Thymus (tissue), 11 donors: ENCODE results near the gene OXLD1. TPM values are rescaled to one million over a fixed set of nuclear protein-coding genes. Genes with fewer than 3 reads are reported as not detected.

Experiments
- DNase-seq, 9 donors: peaks; one replicate each; pipeline ENCODE4 v3.0.0-alpha.2; 2013; ENCODE audit warnings: low spot score in 9 of 9, low read depth in 6 of 9, missing footprints in 1 of 9
- H3K27ac ChIP-seq, 2 donors: one replicate each; pipeline ENCODE4 v1.5.1; 2013; ENCODE audit warnings: control low read depth in 1 of 2, low read depth in 1 of 2, low read length in 1 of 2, mild to moderate bottlenecking in 1 of 2, moderate library complexity in 1 of 2
- H3K27me3 ChIP-seq, 2 donors: one replicate each; pipeline ENCODE4 v1.5.1; 2013; ENCODE audit warnings: low read length in 1 of 2; ENCODE audit not compliant: control insufficient read depth in 2 of 2, insufficient read depth in 1 of 2
- H3K36me3 ChIP-seq, 2 donors: one replicate each; pipeline ENCODE4 v1.5.1; 2013; ENCODE audit warnings: low read length in 1 of 2, mild to moderate bottlenecking in 1 of 2, moderate library complexity in 1 of 2; ENCODE audit not compliant: control insufficient read depth in 2 of 2, insufficient read depth in 2 of 2
- H3K4me1 ChIP-seq, 2 donors: one replicate each; pipeline ENCODE4 v1.5.1; 2013; ENCODE audit warnings: low read length in 2 of 2; ENCODE audit not compliant: control insufficient read depth in 2 of 2, insufficient read depth in 2 of 2
- H3K4me3 ChIP-seq, 2 donors: one replicate each; pipeline ENCODE4 v1.5.1; 2013; ENCODE audit warnings: low read length in 2 of 2, control low read depth in 1 of 2, mild to moderate bottlenecking in 1 of 2
- H3K9me3 ChIP-seq, 2 donors: one replicate each; pipeline ENCODE4 v1.5.1; 2013; ENCODE audit warnings: low read length in 1 of 2, mild to moderate bottlenecking in 1 of 2; ENCODE audit not compliant: control insufficient read depth in 2 of 2, insufficient read depth in 1 of 2
- WGBS: extraction: QIAGEN DNeasy Blood & Tissue Kit; methylation state at CpG from one replicate; pipeline ENCODE4 v1.1.7; 2013; 5-methylcytosine and 5-hydroxymethylcytosine counted together
- polyA plus RNA-seq: library from polyadenylated mRNA; stranded (reverse); fragments of 200-250 nt; gene quantifications from one replicate; pipeline ENCODE4 v1.2.3, GENCODE V29; 2013
- total RNA-seq: library from RNA; stranded (reverse); fragments of 120-200 nt; gene quantifications from one replicate; pipeline ENCODE4 v1.2.4, GENCODE V29; 2013
- donor health status: healthy.

The OXLD1 gene
- total and polyA plus RNA-seq, 2 donors: 60.9 to 83.0 TPM

DNA sequence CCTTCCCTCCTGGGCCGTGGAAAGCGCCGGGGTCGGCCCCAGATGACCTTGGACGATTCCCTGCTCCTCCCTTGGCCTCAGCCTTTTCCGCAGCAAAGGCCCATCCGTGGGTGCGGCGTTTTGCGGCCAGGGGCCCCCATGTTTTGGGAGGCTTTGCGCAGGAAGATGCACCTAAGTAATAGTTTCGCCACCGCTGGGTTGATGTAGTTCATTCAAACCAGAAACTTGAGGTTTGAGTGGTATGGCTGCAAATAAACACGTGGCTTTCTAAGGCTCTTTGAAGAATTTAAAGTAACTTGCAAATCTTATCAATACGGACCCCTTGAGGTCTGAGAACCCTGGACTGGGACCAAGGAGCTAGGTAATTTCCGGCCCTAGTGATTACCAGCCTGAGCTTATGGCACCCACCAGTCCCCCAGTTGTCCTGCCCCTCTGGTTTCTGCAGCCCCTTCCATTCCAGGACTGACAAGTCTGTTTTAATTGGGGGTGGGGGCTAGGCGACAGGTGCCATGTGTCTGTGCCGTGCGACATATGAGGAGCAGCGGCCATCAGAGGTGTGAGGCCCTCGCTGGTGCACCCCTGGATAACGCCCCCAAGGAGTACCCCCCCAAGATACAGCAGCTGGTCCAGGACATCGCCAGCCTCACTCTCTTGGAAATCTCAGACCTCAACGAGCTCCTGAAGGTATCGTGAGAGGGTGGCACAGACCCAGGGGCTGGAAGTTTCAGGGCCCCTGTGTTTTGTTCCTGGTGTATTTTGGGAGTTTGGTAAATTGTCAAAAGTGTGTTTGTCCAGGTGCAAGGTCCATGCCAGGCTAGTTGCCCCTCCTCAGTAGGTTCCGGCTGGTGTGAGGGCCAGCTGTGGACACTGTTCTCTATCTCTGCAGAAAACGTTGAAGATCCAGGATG, 37.6 kb upstream of the OXLD1 start:
- WGBS: 38% methylated on average over 27 of the region's 27 CpGs
- peaks cover 55 to 60% of the 10 kb centered on the region in 2 donors for H3K36me3 ChIP-seq
- DNase-seq: peak in 1 of 9 donors; percentile 29

DNA sequence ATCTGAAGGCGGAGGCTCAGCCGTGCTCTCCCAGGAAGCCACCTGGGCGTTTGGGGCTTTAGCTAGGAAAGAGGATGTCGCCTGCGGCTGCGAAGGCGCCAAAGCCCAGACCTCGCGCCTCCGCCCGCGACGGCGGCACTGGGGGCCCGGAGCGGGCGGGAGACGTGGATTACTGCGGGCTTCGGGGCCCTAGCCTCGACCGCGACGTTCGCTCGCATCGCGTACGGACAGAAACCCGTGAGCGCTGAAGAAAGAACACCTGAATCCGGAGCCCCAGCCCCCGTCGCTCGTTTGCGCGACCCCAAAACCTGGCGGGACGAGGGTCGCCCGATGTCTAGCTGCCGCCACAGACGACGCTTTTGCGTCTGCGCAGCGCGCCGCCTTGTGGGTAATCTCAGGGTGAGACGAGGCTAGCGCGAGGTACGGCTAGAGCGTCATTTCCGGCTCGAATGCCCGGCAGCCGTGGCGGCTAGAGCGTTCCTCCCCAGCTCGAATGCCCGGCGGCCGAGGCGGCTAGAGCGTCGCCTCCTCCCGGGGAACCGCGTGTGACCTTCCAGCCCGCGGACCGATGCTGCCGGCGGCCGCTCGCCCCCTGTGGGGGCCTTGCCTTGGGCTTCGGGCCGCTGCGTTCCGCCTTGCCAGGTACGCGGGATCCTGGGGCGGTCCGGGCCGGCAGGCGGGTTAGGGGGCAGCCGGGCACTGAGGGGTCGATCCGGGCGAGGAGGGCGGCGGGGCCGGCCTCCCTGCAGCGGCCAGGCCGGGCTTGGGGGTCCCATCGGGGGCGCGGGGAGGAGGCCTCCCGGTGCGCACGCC, 36.7 kb upstream of the OXLD1 start, which contains the start of gene MRPL12:
TSS of gene MRPL12 (plus strand) at position 434 of the 813 bp plus-strand sequence. CDS start at position 569, 135 bp downstream.
- Histone ChIP-seq H3K4me1 (peaks cover 18 to 30% of the 10 kb centered on the region in 2 donors), H3K27me3 (no peaks in the 10 kb centered on the region), H3K4me3 (peak within 1 kb of the TSS; percentile 92 to 96), H3K9me3 (no peaks in the 10 kb centered on the region), H3K27ac (peak within 1 kb of the TSS; percentile 92 to 94), H3K36me3 (peaks cover 58 to 65% of the 10 kb centered on the region in 2 donors)
- peak; percentile 79 to 95 (median 91) for DNase-seq
- WGBS: under 1% methylated on average over 102 of the region's 102 CpGs

More for the DNA sequence above, 37.6 kb upstream of the OXLD1 start:
- no peaks in the 10 kb centered on the region for H3K9me3 ChIP-seq
- peak overlapping the region; percentile 92 to 96 for H3K4me3 ChIP-seq
- peak overlapping the region in 1 of 2 donors; percentile 80 for H3K27ac ChIP-seq
- H3K4me1 ChIP-seq: peaks cover 18 to 30% of the 10 kb centered on the region in 2 donors
- no peaks in the 10 kb centered on the region for H3K27me3 ChIP-seq

DNA sequence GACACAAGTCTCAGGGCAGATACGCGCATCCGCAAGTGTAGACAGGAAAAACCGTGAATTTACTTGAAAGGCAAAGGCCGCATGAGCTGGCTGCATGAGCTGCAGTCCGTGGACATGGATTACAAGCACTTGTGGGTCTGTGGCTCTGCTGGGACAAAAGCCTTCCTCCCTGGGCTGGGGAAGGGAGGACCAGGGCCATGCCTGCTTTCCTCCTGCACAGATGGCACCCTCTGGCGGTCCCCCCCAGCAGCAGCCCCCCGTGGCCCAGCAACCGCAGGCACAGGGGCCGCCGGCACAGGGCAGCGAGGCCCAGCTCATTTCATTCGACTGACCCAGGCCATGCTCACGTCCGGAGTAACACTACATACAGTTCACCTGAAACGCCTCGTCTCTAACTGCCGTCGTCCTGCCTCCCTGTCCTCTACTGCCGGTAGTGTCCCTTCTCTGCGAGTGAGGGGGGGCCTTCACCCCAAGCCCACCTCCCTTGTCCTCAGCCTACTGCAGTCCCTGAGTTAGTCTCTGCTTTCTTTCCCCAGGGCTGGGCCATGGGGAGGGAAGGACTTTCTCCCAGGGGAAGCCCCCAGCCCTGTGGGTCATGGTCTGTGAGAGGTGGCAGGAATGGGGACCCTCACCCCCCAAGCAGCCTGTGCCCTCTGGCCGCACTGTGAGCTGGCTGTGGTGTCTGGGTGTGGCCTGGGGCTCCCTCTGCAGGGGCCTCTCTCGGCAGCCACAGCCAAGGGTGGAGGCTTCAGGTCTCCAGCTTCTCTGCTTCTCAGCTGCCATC, 35.1 kb upstream of the OXLD1 start:
- peaks cover 18 to 30% of the 10 kb centered on the region in 2 donors for H3K4me1 ChIP-seq
- WGBS: 89% methylated on average over 23 of the region's 23 CpGs
- DNase-seq: no peak
- H3K27ac ChIP-seq: no peak overlapping the region
- no peaks in the 10 kb centered on the region for H3K27me3 ChIP-seq
- H3K36me3 ChIP-seq: peaks cover 60 to 67% of the 10 kb centered on the region in 2 donors
- H3K4me3 ChIP-seq: peak overlapping the region; percentile 92 to 96
- H3K9me3 ChIP-seq: no peaks in the 10 kb centered on the region

DNA sequence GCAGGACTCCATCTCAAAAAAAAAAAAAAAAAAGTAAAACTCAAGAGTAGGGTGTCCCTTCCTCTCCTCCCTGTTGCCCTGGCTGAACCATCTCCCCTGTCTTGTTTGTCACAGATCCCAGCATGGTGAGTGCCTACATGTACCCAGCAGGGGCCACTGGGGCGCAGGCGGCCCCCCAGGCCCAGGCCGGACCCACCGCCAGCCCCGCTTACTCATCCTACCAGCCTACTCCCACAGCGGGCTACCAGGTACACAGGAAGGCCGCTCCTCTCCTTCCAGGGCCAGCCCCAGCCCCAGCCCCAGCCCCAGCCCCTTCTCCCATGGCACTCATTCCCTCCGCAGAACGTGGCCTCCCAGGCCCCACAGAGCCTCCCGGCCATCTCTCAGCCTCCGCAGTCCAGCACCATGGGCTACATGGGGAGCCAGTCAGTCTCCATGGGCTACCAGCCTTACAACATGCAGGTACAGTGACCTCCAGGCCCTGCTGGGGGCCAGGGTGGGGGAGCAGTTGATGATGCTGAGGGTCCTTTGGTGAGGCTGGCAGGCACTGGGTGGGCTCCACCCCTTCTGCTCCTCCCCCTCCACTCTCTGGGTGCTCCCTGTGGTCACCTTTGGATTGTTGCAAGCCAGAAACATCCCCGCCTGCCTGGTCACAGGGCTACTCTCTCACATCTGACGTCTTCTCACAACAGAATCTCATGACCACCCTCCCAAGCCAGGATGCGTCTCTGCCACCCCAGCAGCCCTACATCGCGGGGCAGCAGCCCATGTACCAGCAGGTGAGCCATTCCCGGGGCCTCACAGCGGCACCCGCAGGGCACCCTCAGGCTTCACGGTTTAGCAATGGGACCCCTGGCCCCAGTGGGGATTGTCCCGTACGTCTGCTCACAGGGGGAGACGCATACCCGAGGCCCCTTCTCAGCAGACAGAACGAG, 34.2 kb upstream of the OXLD1 start:
- Histone ChIP-seq H3K9me3 (no peaks in the 10 kb centered on the region), H3K4me3 (no peak overlapping the region), H3K36me3 (peaks cover 62 to 70% of the 10 kb centered on the region in 2 donors), H3K27me3 (no peaks in the 10 kb centered on the region), H3K27ac (no peak overlapping the region), H3K4me1 (peaks cover 18 to 30% of the 10 kb centered on the region in 2 donors)
- WGBS: 97% methylated on average over 25 of the region's 25 CpGs
- no peak for DNase-seq

DNA sequence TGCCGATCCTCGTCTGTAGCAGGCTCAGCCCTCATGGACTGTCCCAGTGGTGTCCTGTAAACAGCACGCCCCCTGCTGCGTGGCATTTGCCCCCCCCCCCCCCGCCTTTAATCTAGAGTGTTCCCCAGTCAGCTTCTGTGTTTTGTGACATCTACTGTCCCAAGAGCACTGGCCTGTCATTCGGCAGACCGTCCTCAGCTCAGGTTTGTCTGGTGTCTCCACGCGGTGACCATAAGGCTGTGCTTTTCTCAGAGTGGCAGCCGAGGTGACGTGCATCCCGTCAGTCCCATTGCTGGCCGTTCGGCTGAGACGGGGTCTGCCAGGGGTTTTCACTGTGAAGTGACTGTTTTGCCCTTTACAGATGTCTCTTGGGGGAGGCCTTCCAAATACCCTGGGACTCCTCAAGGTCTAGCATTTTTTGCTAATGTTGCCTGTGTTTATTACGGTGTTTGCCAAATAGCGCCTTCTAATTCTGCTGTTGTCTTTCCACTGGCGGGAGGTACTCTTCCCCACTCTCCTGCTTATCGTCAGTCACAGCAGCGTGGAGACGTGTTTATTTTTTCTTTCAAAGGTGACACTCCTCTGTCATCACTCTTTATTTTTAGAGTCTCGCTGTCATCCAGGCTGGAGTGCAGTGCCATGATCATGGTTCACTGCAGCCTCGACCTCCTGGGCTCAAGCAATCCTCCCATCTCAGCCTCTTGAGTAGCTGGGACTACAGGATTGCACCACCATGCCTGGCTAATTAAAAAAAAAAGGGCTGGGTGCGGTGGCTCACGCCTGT, 31.0 kb upstream of the OXLD1 start:
- peaks cover 11 to 14% of the 10 kb centered on the region in 2 donors for H3K4me1 ChIP-seq
- H3K27ac ChIP-seq: no peak overlapping the region
- H3K9me3 ChIP-seq: no peaks in the 10 kb centered on the region
- H3K27me3 ChIP-seq: no peaks in the 10 kb centered on the region
- H3K36me3 ChIP-seq: peaks cover 84 to 86% of the 10 kb centered on the region in 2 donors
- WGBS: 96% methylated on average over 25 of the region's 25 CpGs
- no peak overlapping the region for H3K4me3 ChIP-seq
- DNase-seq: no peak

DNA sequence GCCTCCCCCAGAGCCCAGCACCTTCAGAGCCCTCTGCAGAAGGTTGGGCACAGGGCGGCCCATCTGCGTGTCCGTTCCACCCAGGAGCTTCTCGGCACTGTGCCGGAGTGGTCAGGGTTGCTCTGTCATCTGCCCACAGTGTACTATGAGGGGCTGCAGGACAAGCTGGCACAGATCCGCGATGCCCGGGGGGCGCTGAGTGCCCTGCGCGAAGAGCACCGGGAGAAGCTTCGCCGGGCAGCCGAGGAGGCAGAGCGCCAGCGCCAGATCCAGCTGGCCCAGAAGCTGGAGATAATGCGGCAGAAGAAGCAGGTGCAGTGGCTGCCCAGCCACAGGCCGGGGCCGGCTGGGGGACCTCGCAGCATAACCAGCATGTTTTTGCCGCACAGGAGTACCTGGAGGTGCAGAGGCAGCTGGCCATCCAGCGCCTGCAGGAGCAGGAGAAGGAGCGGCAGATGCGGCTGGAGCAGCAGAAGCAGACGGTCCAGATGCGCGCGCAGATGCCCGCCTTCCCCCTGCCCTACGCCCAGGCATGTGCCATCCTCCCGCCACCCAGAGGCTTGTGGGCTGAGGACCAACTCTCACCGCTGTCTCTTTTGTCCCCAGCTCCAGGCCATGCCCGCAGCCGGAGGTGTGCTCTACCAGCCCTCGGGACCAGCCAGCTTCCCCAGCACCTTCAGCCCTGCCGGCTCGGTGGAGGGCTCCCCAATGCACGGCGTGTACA, 30.0 kb upstream of the OXLD1 start:
- H3K9me3 ChIP-seq: no peaks in the 10 kb centered on the region
- DNase-seq: no peak
- no peak overlapping the region for H3K4me3 ChIP-seq
- peaks cover 1 to 4% of the 10 kb centered on the region in 2 donors for H3K4me1 ChIP-seq
- no peak overlapping the region for H3K27ac ChIP-seq
- H3K36me3 ChIP-seq: peaks cover 90 to 92% of the 10 kb centered on the region in 2 donors
- WGBS: 98% methylated on average over 40 of the region's 40 CpGs
- no peaks in the 10 kb centered on the region for H3K27me3 ChIP-seq

DNA sequence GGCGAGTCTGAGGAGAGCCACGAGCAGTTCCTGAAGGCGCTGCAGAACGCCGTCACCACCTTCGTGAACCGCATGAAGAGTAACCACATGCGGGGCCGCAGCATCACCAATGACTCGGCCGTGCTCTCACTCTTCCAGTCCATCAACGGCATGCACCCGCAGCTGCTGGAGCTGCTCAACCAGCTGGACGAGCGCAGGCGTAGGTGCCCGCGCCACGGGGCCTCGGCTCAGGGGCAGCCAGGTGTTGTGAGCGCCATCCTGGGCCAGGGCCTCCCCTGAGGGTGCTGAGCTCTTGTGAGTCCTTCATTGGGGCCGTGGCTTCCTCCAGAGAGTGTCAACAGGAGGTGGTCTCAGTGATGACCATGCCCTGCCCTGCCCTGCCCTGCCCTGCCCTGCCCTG, 29.4 kb upstream of the OXLD1 start:
- H3K9me3 ChIP-seq: no peaks in the 10 kb centered on the region
- no peak overlapping the region for H3K27ac ChIP-seq
- no peaks in the 10 kb centered on the region for H3K4me1 ChIP-seq
- no peaks in the 10 kb centered on the region for H3K27me3 ChIP-seq
- no peak for DNase-seq
- peaks cover 89 to 92% of the 10 kb centered on the region in 2 donors for H3K36me3 ChIP-seq
- H3K4me3 ChIP-seq: no peak overlapping the region
- WGBS: 98% methylated on average over 22 of the region's 22 CpGs
